Pancreas (tissue), 10 donors: ENCODE results near the gene CPNE9. TPM values are rescaled to one million over a fixed set of nuclear protein-coding genes. Genes with fewer than 3 reads are reported as not detected.

Experiments used
- ATAC-seq, 4 donors: fragments of 200-7000 bp; cut with Tn5 transposase; one replicate each; pipeline versions ENCODE4 v1.8.0 to v1.9.1; 2020; ENCODE audit warnings: mild to moderate bottlenecking in 4 of 4, moderate library complexity in 4 of 4
- DNase-seq, 6 donors: peaks; one replicate each; pipeline ENCODE4 v3.0.0-alpha.2; 2020
- FAIRE-seq: peaks from 2 replicates; lab custom pipeline; 2012; peaks lifted over from hg19 to GRCh38; lab: Jason Lieb, UNC
- H3K27ac ChIP-seq, 4 donors: fragments of 200-600 bp; sonication (generic); 1 replicate in 3 of 4; 2 replicates in 1 of 4; pipeline versions ENCODE4 v1.5.0 to v1.8.0; 2020
- H3K27me3 ChIP-seq, 4 donors: fragments of 200-600 bp; one replicate each; pipeline ENCODE4 v1.8.0; 2021
- H3K36me3 ChIP-seq, 3 donors: fragments of 200-600 bp; sonication (generic) in 1 of 3; one replicate each; pipeline versions ENCODE4 v1.5.0 to v1.8.0; 2020 to 2021
- H3K4me1 ChIP-seq, 3 donors: fragments of 200-600 bp; one replicate each; pipeline ENCODE4 v1.8.0; 2021
- H3K4me3 ChIP-seq, 4 donors: fragments of 200-600 bp; sonication (generic) in 2 of 4; one replicate each; pipeline versions ENCODE4 v1.5.0 to v1.8.0; 2020 to 2021
- H3K9me3 ChIP-seq, 4 donors: fragments of 200-600 bp; one replicate each; pipeline ENCODE4 v1.8.0; 2021
- CTCF ChIP-seq, 4 donors: fragments of 200-600 bp; sonication (generic) in 3 of 4; IDR thresholded peaks; one replicate each; pipeline versions ENCODE4 v1.5.0 to v1.8.0; 2021; ENCODE audit warnings: antibody characterized with exemption in 4 of 4
- WGBS, 2 donors: extraction: QIAGEN DNeasy Blood & Tissue Kit; methylation state at CpG; one replicate each; pipeline ENCODE4 v1.1.7; 2013; 5-methylcytosine and 5-hydroxymethylcytosine counted together
- intact Hi-C, 3 donors: fragments of 100-400 bp; cut with DNase I; formaldehyde crosslinking; loops; one replicate each; pipeline versions ENCODE4 v1.11.1 to v1.14.2; 2022
- polyA plus RNA-seq, 2 donors: library from polyadenylated mRNA; stranded (reverse); fragments of 200-250 nt; gene quantifications; one replicate each; pipeline ENCODE4 v1.2.3, GENCODE V29; 2013
- total RNA-seq, 6 donors: library from RNA; stranded (reverse); fragmentation: NEBNext Ultra II Directional in 4 of 6; extraction: Animal tissue kit (Norgen Biotek cat#: 25700) in 4 of 6; gene quantifications; one replicate each; pipeline versions ENCODE4 v1.2.1 to v1.2.4, GENCODE V29; 2021 to 2023
- donor health status: healthy with polysubstance abuse.
- donor health status: DM: no; HTN: no; CAD: no; lungs with moderate emphysema.
- donor health status: DM: no; HTN: no; CAD: no.
- donor health status: control.
- donor health status: control.
- donor health status: Bipolar disorder and iron deficiency.
- donor health status: DM: yes; HTN: yes; CAD: no.
- donor health status: DM: no; HTN: no; CAD: no.
- donor health status: DM: no; HTN: no; CAD: no.
- donor health status: DM: yes; HTN: yes; CAD: no.

The CPNE9 gene
- total and polyA plus RNA-seq, 8 donors: 0.12 to 0.85 (median 0.19) TPM; not detected in 3

DNA sequence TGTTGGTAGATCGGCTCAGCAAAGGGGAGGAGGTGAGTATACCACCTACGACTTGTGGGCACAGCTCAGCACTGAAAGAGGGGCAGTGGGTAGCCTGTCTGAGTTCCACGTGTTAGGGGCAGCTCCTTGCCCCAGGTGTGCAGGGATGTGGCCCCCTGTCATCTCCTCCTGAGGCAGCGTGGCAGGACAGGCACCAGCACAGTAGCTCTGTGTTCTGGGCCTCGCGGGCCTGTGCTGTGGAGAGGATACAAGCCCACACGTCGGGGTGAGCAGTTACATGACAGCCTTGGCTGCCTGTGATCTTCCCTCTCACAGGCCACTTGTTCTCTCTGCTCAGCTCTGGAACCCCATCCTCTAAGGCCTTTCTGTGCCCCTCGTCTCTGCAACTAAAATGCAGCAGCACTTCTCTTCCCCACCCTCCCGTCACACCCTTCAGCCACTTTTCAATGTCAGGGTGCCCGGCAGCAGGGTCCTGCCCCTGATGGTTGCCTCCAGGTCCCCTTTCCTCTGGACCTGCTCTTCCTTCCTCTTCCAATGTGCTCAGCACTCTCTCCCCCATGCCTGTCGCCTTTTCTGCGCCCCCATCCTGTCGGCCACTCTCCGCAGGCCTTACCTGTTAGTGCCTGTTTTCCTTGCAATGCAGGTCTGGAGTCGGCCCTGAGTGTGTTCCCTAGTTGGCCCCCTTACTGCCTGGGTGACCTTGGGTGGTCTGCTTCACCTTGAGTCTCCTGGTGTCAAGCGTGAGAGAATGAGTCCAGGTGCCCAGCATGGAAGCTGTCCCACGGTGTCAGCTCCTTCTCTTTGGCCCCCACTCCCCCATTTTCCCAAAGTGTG is 18.2 kb upstream of the CPNE9 start:
- 90% methylated on average over 18 of the region's 18 CpGs for WGBS, 2 donors
- Histone ChIP-seq H3K27me3 (no peaks in the 10 kb centered on the region), H3K4me3 (no peak overlapping the region), H3K36me3 (peaks cover 14 to 72% (median 38%) of the 10 kb centered on the region in 3 donors), H3K27ac (no peak overlapping the region), H3K4me1 (peaks cover 0 to 6% (median 0%) of the 10 kb centered on the region in 3 donors), H3K9me3 (no peaks in the 10 kb centered on the region)
- TF ChIP-seq CTCF (IDR thresholded peaks at IDR 0.05): no peak
- DNase-seq: no peak
- FAIRE-seq: no peak
- ATAC-seq: no peak
- intact Hi-C loops: no loop called here

GRCh38 chr3:9686050-9686550 is 17.5 kb upstream of the CPNE9 start:
- peaks cover 14 to 76% (median 38%) of the 10 kb centered on the region in 3 donors for H3K36me3 ChIP-seq
- no peaks in the 10 kb centered on the region for H3K27me3 ChIP-seq
- intact Hi-C loops: no loop called here
- no peak for TF ChIP-seq CTCF (IDR thresholded peaks at IDR 0.05)
- DNase-seq (no peak), ATAC-seq (no peak), FAIRE-seq (no peak)
- H3K9me3 ChIP-seq: no peaks in the 10 kb centered on the region
- H3K4me3 ChIP-seq: no peak overlapping the region
- no peak overlapping the region for H3K27ac ChIP-seq
- peaks cover 0 to 3% (median 0%) of the 10 kb centered on the region in 3 donors for H3K4me1 ChIP-seq
- 91 to 94% methylated on average over 9 of the region's 9 CpGs for WGBS, 2 donors

DNA sequence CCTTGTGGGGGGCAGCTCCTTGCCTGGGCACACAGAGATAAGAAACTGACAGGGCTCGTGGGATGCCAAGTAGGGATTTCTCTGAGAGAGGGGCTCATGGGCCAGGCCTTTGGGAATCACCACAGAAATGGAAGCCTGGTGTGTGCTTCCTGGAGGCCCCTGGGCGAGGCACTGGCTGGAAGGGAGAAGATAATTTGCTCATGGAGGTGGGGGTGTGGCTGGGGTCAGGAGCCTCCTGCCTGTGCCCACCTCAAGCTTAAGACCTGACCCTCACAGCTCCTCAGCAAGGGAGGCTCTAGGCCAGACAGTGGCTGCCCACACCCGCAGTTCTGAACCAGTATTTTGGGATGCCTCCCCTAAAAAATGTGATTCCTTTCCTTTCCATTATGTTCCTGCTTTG is 16.9 kb upstream of the CPNE9 start:
- Histone ChIP-seq H3K4me1 (no peaks in the 10 kb centered on the region), H3K36me3 (peaks cover 14 to 76% (median 38%) of the 10 kb centered on the region in 3 donors), H3K9me3 (no peaks in the 10 kb centered on the region), H3K27ac (no peak overlapping the region), H3K27me3 (no peaks in the 10 kb centered on the region), H3K4me3 (no peak overlapping the region)
- intact Hi-C loops: no loop called here
- no peak for FAIRE-seq
- no peak for DNase-seq
- no peak for ATAC-seq
- TF ChIP-seq CTCF (IDR thresholded peaks at IDR 0.05): no peak
- 92 to 93% methylated on average over 3 of the region's 3 CpGs for WGBS, 2 donors

GRCh38 chr3:9687514-9687913 is 16.1 kb upstream of the CPNE9 start:
- FAIRE-seq: no peak
- H3K9me3 ChIP-seq: no peaks in the 10 kb centered on the region
- no peak for TF ChIP-seq CTCF (IDR thresholded peaks at IDR 0.05)
- WGBS, 2 donors: 92% methylated on average over 7 of the region's 7 CpGs
- H3K36me3 ChIP-seq: peaks cover 14 to 82% (median 38%) of the 10 kb centered on the region in 3 donors
- no peaks in the 10 kb centered on the region for H3K27me3 ChIP-seq
- no peaks in the 10 kb centered on the region for H3K4me1 ChIP-seq
- ATAC-seq: no peak
- no peak for DNase-seq
- intact Hi-C loops: no loop called here
- H3K4me3 ChIP-seq: no peak overlapping the region
- H3K27ac ChIP-seq: no peak overlapping the region

DNA sequence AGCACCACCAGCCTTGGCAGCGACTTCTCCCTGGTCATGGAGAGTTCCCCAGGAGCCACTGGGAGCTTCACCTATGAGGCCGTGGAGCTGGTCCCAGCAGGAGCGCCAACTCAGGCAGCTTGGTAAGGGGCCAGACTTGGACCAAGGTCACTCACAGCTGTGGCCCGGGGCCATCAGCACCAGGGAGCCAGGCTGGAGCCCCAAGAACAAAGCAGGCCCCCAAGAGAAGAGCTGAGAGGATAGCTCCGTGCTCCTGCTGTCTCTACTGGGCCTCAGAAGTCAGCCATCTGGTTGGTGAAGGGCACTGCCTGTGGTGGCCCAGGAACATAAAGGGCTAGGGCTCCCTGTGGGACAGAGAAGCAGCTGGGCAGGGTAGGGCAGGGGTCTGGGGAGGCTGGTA is 14.7 kb upstream of the CPNE9 start:
- DNase-seq (no peak), ATAC-seq (no peak), FAIRE-seq (no peak)
- peaks cover 14 to 78% (median 27%) of the 10 kb centered on the region in 3 donors for H3K36me3 ChIP-seq
- WGBS, 2 donors: 79 to 84% methylated on average over 5 of the region's 5 CpGs
- no peaks in the 10 kb centered on the region for H3K27me3 ChIP-seq
- no peak overlapping the region for H3K4me3 ChIP-seq
- no peak overlapping the region for H3K27ac ChIP-seq
- H3K4me1 ChIP-seq: no peaks in the 10 kb centered on the region
- no peak for TF ChIP-seq CTCF (IDR thresholded peaks at IDR 0.05)
- H3K9me3 ChIP-seq: no peaks in the 10 kb centered on the region
- intact Hi-C loops: no loop called here
